T follicular helper cell (primary cell): ENCODE measurements around the gene TMEM92.

Source experiments
- DNase-seq: peaks from one replicate; pipeline ENCODE4 v3.0.0-alpha.2; 2020; ENCODE audit warnings: low read depth
- total RNA-seq, 2 experiments: gene quantifications; one replicate each; lab custom pipeline; 2026; lab: John Stamatoyannopoulos, UW

TMEM92 gene
- 0 reads per million in 2 experiments for total RNA-seq

- no peak for DNase-seq
Observed at GRCh38 chr17:50274142-50274896, at the start of gene TMEM92. TSS of gene TMEM92 (plus strand) at chr17:50274466. CDS start at chr17:50274502, 36 bp downstream.

GRCh38 chr17:50225701-50226240 lies 48.5 kb upstream of the TMEM92 start:
- no peak for DNase-seq

GRCh38 chr17:50234581-50234980 lies 39.7 kb upstream of the TMEM92 start:
- no peak for DNase-seq

GRCh38 chr17:50237901-50238300 lies 36.4 kb upstream of the TMEM92 start:
- DNase-seq, result no peak

GRCh38 chr17:50238601-50239280 lies 35.5 kb upstream of the TMEM92 start:
- DNase-seq, result no peak

- DNase-seq, result no peak
Observed at GRCh38 chr17:50239937-50240336, 34.3 kb upstream of the TMEM92 start.

GRCh38 chr17:50240851-50241250 lies 33.4 kb upstream of the TMEM92 start:
- DNase-seq, result no peak

GRCh38 chr17:50241431-50241830 lies 32.8 kb upstream of the TMEM92 start:
- no peak for DNase-seq

- DNase-seq, result no peak
Observed at GRCh38 chr17:50244771-50245170, 29.5 kb upstream of the TMEM92 start.

- DNase-seq, result no peak
Observed at GRCh38 chr17:50248255-50248654, 26.0 kb upstream of the TMEM92 start.

- no peak for DNase-seq
Observed at GRCh38 chr17:50252781-50253180, 21.5 kb upstream of the TMEM92 start.

GRCh38 chr17:50255766-50256635 lies 18.3 kb upstream of the TMEM92 start:
- no peak for DNase-seq

GRCh38 chr17:50256826-50257618 lies 17.2 kb upstream of the TMEM92 start:
- DNase-seq, result no peak

- no peak for DNase-seq
Observed at GRCh38 chr17:50257676-50258224, 16.5 kb upstream of the TMEM92 start.

- no peak for DNase-seq
Observed at GRCh38 chr17:50258647-50259476, 15.4 kb upstream of the TMEM92 start.

GRCh38 chr17:50259477-50260324 lies 14.6 kb upstream of the TMEM92 start:
- no peak for DNase-seq

- DNase-seq, result no peak
Observed at GRCh38 chr17:50260501-50260911, 13.8 kb upstream of the TMEM92 start.

- no peak for DNase-seq
Observed at GRCh38 chr17:50261051-50261915, 13.0 kb upstream of the TMEM92 start.
